Measurements from ENCODE around the gene OGN.

Gene OGN

GRCh38 chr9:92345582-92345981, 58.8 kb downstream of the OGN start:
- no peak for DNase-seq (ENCODE audit: low read depth, low spot score)

DNA sequence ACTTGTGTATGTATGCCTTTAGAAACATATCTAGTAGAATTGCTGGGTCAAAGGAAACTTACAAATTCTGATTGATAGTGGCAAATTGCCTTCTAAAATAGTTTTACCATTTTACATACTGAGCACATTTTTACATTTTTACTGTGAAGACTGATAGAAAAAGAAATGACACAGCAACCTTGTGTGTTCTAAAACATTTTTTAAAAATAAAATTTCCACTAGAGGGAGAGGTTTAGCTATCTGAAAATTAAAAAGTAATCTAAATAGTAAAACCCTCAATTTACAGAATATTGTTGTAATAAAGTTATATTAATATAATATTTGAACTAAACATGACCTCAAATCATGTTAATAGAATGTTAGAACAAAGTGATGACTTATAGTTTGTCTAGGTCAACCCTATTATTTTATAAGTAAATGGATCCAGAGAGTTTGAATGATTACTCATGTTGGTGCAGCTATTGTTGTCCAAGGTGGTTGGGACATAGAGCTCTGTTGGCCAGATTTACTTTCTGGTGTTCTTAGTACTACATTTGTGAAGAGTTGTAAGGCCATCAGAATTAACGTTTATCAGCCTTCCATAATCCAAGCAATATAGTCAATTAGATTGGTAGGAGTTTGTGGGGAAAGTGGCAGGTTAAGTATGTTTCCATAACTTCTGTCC, 61.4 kb downstream of the OGN start:
- no peak for DNase-seq (ENCODE audit: low read depth, low spot score)

- DNase-seq (ENCODE audit: low read depth, low spot score) = no peak
Observed at GRCh38 chr9:92341578-92341977, 62.8 kb downstream of the OGN start.

- DNase-seq (ENCODE audit: low read depth, low spot score) = no peak
Observed at GRCh38 chr9:92333282-92333634, 71.1 kb downstream of the OGN start.
